ENCODE results near the gene IHH. TPM values are rescaled to one million over a fixed set of nuclear protein-coding genes. Genes with fewer than 3 reads are reported as not detected.

Gene IHH
- total and polyA plus RNA-seq, 9 of the 15 experiments (the other 6 are each of a cell fraction or from before 2014, with no cell fraction given) = 0.07 TPM; not detected in 8

GRCh38 chr2:219073413-219074129 is 12.8 kb upstream of the IHH start (continued):
- TF ChIP-seq RAD21 (CRISPR knock-in tag; conservative IDR thresholded peaks at IDR 0.05 in 1 of 2, IDR thresholded peaks at IDR 0.05 in 1 of 2) (peak; percentile 47 to 68), ZNF589 (CRISPR knock-in tag; IDR thresholded peaks at IDR 0.05; ENCODE audit: low read depth) (no peak), POLR2B (IDR thresholded peaks at IDR 0.05; ENCODE audit: low read depth, partially characterized antibody) (no peak), RERE (CRISPR knock-in tag; IDR thresholded peaks at IDR 0.05; ENCODE audit: borderline replicate concordance) (no peak)
